GM12892 (cell line): ENCODE data around the gene ATP5MG.

Experiments
- POLR2A ChIP-seq: IDR thresholded peaks from 2 replicates; pipeline ENCODE4 v1.6.1; 2011; ENCODE audit warnings: low read depth, low read length, control low read depth
- POLR2AphosphoS5 ChIP-seq: IDR thresholded peaks from 2 replicates; pipeline ENCODE4 v1.6.1; 2011; ENCODE audit warnings: low read depth, low read length, control low read depth
- TAF1 ChIP-seq: IDR thresholded peaks from 2 replicates; pipeline ENCODE4 v1.6.1; 2011; ENCODE audit warnings: low read depth, mild to moderate bottlenecking, control low read depth, low read length, borderline replicate concordance

GRCh38 chr11:118398791-118399559 lies 2.4 kb upstream of the ATP5MG start:
- no peak for TF ChIP-seq POLR2A
- TF ChIP-seq TAF1 = no peak
- no peak for TF ChIP-seq POLR2AphosphoS5
